Kidney epithelial cell (primary cell): ENCODE data around the gene BTBD2. TPM values are rescaled to one million over a fixed set of nuclear protein-coding genes. Genes with fewer than 3 reads are reported as not detected.

Experiments
- DNase-seq: peaks from one replicate; pipeline ENCODE4 v3.0.0-alpha.2; 2010; ENCODE audit warnings: low read depth
- H3K27me3 ChIP-seq: 2 replicates; pipeline ENCODE4 v1.6.0; 2011; ENCODE audit warnings: low read length; ENCODE audit not compliant: control insufficient read depth, insufficient read depth
- H3K36me3 ChIP-seq: 2 replicates; pipeline ENCODE4 v1.5.1; 2011; ENCODE audit warnings: low read length; ENCODE audit not compliant: control insufficient read depth, insufficient read depth
- H3K4me3 ChIP-seq: 2 replicates; pipeline ENCODE4 v1.5.1; 2011; ENCODE audit warnings: low read depth, mild to moderate bottlenecking, control low read depth, low read length
- total RNA-seq: library from RNA; depleted of rRNA; stranded (reverse); fragments of >200 nt; gene quantifications from 2 replicates; pipeline ENCODE4 v1.2.3, GENCODE V29; 2015
- TF ChIP-seq, protein P1 (sequence below): IDR thresholded peaks from 2 replicates; pipeline ENCODE4 v1.5.1; 2011; ENCODE audit warnings: mild to moderate bottlenecking, moderate library complexity, low read length, control low read depth, inconsistent platforms; ENCODE audit not compliant: insufficient read depth, poor library complexity, severe bottlenecking

BTBD2 gene
- total RNA-seq, 1 donor from 2014 or later = 51.3 TPM

DNA sequence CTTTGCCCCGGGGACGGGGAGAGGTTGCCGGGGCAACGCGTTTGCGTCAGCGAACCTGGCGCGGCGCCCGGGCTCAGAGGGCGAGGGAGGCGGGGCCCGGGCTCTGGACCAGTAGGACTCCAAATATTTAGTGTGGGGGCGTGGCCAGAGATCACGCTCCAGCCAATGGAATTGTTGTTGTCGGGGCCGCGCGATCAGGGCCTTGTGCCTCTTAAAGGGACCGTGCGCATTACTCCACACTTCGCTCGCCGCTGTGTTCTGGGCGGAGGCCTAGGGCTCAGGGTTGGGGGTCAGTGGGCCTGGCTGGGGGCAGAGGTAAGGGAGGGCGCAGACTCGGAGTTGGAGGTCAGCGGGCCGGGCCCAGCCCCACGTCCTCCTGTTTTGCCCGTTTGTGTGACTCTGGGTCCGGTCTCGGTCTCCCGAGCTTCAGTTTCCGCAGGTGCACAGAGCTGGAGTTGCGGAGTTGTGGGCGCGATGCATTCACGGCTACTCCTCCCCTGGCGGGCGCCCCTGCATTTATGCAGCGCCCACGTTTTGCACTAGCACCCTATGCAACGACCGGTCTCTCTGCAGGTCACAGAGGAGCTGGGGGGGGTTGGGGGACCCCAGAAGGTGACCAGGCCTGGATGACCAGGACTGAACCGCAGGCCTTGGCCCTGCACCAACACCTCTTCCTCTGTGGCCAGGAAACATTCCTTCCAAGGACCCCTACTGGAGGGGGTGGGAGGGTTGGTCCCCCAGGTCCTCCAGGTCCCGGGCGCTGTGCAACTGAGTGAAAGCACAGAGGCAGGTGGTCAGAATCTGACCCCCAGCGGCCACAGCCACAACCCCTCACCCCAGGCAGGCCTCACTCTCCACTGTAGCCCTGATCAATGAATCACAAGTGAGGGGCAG is 46.2 kb upstream of the BTBD2 start:
- no peaks in the 10 kb centered on the region for H3K27me3 ChIP-seq
- H3K36me3 ChIP-seq = no peaks in the 10 kb centered on the region
- TF ChIP-seq, protein P1, sequence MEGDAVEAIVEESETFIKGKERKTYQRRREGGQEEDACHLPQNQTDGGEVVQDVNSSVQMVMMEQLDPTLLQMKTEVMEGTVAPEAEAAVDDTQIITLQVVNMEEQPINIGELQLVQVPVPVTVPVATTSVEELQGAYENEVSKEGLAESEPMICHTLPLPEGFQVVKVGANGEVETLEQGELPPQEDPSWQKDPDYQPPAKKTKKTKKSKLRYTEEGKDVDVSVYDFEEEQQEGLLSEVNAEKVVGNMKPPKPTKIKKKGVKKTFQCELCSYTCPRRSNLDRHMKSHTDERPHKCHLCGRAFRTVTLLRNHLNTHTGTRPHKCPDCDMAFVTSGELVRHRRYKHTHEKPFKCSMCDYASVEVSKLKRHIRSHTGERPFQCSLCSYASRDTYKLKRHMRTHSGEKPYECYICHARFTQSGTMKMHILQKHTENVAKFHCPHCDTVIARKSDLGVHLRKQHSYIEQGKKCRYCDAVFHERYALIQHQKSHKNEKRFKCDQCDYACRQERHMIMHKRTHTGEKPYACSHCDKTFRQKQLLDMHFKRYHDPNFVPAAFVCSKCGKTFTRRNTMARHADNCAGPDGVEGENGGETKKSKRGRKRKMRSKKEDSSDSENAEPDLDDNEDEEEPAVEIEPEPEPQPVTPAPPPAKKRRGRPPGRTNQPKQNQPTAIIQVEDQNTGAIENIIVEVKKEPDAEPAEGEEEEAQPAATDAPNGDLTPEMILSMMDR = no peak
- peak; percentile 84 for DNase-seq
- H3K4me3 ChIP-seq = peak overlapping the region; percentile 64

DNA sequence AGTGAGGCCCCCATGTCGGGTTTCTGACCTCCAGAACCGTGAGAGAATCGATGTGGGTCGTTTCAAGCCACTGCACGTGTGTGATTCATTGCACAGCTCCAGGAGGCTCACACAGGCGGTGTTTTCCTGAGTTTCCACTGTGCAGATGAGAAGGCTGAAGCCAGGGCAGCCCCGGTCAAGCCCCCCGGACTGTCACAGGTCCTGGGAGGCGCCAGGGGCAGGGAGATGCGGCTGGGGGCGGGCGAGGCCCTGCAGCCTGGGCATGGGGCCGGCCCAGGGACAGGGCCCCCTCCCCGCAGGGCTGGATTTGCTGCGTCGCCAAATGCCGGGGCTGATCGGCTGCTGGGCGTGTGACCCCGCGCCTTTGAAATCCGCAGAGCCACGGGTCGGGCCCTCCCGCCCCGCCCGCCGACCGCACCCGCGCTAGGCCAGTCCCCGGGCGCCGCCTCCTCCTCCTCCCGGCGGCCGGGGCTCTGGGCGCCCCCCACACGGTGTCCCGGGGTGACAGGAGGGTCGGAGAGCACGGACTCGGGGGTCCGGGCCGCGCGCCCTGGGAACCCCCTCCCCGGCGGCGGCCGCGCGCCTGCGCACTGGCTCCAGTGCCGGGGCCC is 45.5 kb upstream of the BTBD2 start:
- Histone ChIP-seq H3K4me3 (peak overlapping the region; percentile 50), H3K36me3 (no peaks in the 10 kb centered on the region), H3K27me3 (no peaks in the 10 kb centered on the region)
- DNase-seq = peak; percentile 70
- TF ChIP-seq, protein P1 = no peak

DNA sequence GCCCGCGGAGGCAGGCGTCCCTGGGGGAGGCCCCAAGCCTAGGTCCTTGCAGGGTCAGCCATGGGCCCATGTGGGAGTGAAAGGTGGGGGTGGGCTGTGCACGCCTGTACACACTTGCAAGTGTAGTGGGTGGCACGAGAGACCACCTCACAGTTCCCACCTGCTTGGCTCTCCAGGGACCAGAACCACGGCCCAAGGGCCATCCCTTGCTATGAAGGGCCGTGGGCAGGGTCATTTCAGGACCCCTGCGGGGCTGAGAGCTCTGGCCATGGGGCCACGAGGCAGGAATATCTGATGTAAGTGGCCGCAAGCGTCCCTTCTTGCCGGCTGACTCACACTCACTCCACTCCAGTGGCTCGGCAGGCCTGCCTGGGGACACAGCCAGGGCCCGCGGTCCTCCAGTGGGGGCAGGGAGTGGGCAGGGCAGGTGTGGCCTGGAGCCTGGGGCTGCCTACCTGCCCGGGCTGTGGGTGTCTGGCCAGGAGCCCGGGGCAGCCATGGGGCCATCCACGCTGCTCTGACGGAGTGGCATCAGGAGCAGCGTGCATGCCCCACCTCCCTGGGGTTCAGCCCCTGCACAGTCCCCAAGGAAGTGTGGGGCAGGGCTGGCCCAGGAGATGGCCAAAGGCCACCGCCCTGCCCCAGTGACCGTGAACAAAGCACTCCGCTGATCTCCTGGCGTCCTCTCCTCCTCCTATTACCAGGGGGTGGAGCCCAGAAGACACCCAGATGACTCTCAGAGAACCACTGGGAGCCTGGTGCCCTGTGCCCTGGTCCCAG is 44.1 kb upstream of the BTBD2 start:
- H3K4me3 ChIP-seq = no peak overlapping the region
- no peak for DNase-seq
- no peaks in the 10 kb centered on the region for H3K36me3 ChIP-seq
- H3K27me3 ChIP-seq = no peaks in the 10 kb centered on the region
- TF ChIP-seq, protein P1 = no peak

DNA sequence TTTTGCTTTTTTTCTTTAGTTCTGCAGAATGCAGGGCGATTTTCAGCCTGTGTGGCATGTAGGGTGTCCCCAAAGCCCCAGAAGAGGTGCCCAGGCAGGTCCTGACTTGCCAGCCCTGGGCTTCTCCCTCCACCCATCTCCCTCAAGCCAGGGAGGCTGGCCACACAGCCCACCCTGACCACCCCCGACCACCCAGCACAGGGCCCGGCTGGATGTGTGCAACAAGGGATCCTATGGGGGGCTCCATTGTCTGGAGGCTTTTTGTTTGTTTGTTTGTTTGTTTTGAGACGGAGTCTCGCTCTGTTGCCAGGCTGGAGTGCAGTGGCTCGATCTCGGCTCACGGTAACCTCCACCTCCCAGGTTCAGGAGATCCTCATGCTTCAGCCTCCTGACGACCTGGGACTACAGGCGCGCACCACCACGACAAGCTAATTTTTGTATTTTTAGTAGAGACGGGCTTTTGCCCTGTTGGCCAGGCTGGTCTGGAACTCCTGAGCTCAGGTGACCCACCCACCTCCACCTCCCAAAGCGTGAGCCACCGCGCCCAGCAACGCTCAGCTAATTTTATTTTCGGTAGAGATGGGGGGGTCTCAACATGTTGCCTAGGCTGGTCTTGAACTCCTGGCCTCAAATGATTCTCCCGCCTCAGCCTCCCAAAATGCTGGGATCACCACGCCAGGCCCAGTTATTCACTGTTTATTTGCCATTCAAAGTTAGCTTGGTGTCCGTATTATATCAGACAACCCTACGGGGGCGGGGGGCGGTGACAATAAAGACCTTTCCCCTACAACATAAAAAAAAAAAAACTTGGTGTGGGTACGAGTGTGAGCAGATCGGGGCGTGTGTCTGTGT is 43.3 kb upstream of the BTBD2 start:
- Histone ChIP-seq H3K4me3 (no peak overlapping the region), H3K27me3 (no peaks in the 10 kb centered on the region)
- TF ChIP-seq, protein P1 = no peak

DNA sequence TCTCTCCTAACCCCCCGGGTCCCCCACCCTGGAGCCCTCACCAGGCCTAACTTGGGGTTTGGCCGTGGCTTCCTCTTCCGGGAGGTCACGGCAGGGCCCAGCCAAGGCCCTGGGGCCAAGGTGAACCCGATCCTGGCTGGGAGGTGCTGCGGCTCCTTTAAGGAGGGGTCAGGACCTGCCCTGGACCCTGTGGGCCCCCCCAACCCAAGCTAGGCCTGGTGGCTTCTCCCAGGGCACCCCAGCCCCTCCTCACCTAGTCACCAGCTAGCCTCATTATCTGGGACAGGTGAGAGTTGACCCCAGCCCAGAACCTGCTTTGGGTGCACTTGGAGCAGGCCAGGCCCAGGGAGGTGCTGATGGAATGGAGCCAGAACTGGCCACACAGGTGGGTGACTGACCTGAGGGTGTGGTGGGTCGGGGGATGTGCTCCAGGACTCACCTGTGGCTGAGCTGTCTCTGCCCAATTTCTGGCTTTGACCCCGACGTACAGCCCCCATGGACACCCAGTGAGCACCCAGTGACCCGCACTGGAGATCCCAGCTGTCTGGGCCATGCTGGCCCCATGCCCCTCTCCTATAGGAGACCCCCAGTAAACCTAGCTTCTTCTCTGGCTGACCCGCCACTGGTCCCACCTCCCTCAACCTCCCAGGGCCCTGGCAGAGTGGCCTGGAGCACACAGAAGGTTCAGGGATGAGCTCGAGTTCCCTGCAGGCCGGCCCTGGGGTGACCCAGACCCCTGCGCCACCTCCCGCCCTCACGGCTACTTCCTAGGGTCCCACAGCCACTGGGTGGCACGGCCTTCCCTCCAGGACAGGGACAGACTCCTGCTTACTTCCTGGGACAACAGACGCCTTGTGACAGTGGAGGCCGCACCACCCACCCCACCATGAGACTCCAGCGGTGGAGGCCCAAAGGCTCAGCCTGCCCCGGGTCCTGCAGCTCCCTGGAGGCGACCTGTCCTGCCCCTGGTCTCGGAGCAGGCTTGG is 42.3 kb upstream of the BTBD2 start:
- H3K36me3 ChIP-seq = no peaks in the 10 kb centered on the region
- TF ChIP-seq, protein P1 = no peak
- no peak for DNase-seq
- H3K27me3 ChIP-seq = no peaks in the 10 kb centered on the region
- no peak overlapping the region for H3K4me3 ChIP-seq

More for the DNA sequence above, 43.3 kb upstream of the BTBD2 start:
- no peaks in the 10 kb centered on the region for H3K36me3 ChIP-seq
- DNase-seq = no peak
